ENCODE data around the gene UGT1A5.
"Not testable (repeated sequence)": the region's sequence is repeated elsewhere in the genome, so short reads cannot be mapped to it uniquely, and the experiment has no call there.

UGT1A5 gene

GRCh38 chr2:233698740-233699139 lies 14.0 kb upstream of the UGT1A5 start:
- no peak for DNase-seq

- DNase-seq = no peak
These were observed 13.2 kb upstream of the UGT1A5 start for GRCh38 chr2:233699424-233700027.

- no peak for DNase-seq
These were observed 12.6 kb upstream of the UGT1A5 start for GRCh38 chr2:233700028-233700635.

- not testable (repeated sequence) for DNase-seq
These were observed 11.9 kb upstream of the UGT1A5 start for GRCh38 chr2:233700842-233701241.

GRCh38 chr2:233702238-233702637 lies 10.5 kb upstream of the UGT1A5 start:
- no peak for DNase-seq

- DNase-seq = no peak
These were observed 6.7 kb upstream of the UGT1A5 start for GRCh38 chr2:233705911-233706506.

- DNase-seq = no peak
These were observed 6.0 kb upstream of the UGT1A5 start for GRCh38 chr2:233706720-233707119.

- no peak for DNase-seq
These were observed 4.6 kb upstream of the UGT1A5 start for GRCh38 chr2:233707940-233708644.

- DNase-seq = no peak
These were observed 3.8 kb upstream of the UGT1A5 start for GRCh38 chr2:233708942-233709341.

- peak; percentile 83 for DNase-seq
These were observed 1.2 kb upstream of the UGT1A5 start for GRCh38 chr2:233711312-233712008.

- no peak for DNase-seq
These were observed 532 bp downstream of the UGT1A5 start for GRCh38 chr2:233713262-233713615.

GRCh38 chr2:233714121-233714520 lies 1.4 kb downstream of the UGT1A5 start:
- no peak for DNase-seq

- DNase-seq = no peak
These were observed 5.8 kb downstream of the UGT1A5 start, which contains the start of gene UGT1A4 for GRCh38 chr2:233718552-233718951. TSS of gene UGT1A4 (plus strand) at chr2:233718736. CDS start at chr2:233718821, 85 bp downstream.

GRCh38 chr2:233728723-233729301 lies 16.1 kb downstream of the UGT1A5 start, which contains the start of gene UGT1A3:
TSS of gene UGT1A3 (plus strand) at chr2:233729042. CDS start at chr2:233729127, 85 bp downstream.
- no peak for DNase-seq

GRCh38 chr2:233736868-233737653 lies 24.4 kb downstream of the UGT1A5 start:
- DNase-seq = peak; percentile 33

- DNase-seq = no peak
These were observed 28.2 kb downstream of the UGT1A5 start for GRCh38 chr2:233740870-233741269.

GRCh38 chr2:233743464-233744259 lies 31.0 kb downstream of the UGT1A5 start:
- no peak for DNase-seq

- no peak for DNase-seq
These were observed 32.5 kb downstream of the UGT1A5 start for GRCh38 chr2:233745073-233745755.

GRCh38 chr2:233745838-233746237 lies 33.1 kb downstream of the UGT1A5 start:
- not testable (repeated sequence) for DNase-seq

Measured in DMS53 (cell line).